Pancreas (tissue), 10 donors: ENCODE results near the gene ZGPAT. TPM values are rescaled to one million over a fixed set of nuclear protein-coding genes. Genes with fewer than 3 reads are reported as not detected.

Source experiments
- ATAC-seq, 4 donors: fragments of 200-7000 bp; cut with Tn5 transposase; one replicate each; pipeline versions ENCODE4 v1.8.0 to v1.9.1; 2020; ENCODE audit warnings: mild to moderate bottlenecking in 4 of 4, moderate library complexity in 4 of 4
- DNase-seq, 6 donors: peaks; one replicate each; pipeline ENCODE4 v3.0.0-alpha.2; 2020
- FAIRE-seq: peaks from 2 replicates; lab custom pipeline; 2012; peaks lifted over from hg19 to GRCh38; lab: Jason Lieb, UNC
- H3K27ac ChIP-seq, 4 donors: fragments of 200-600 bp; sonication (generic); 1 replicate in 3 of 4; 2 replicates in 1 of 4; pipeline versions ENCODE4 v1.5.0 to v1.8.0; 2020
- H3K27me3 ChIP-seq, 4 donors: fragments of 200-600 bp; one replicate each; pipeline ENCODE4 v1.8.0; 2021
- H3K36me3 ChIP-seq, 3 donors: fragments of 200-600 bp; sonication (generic) in 1 of 3; one replicate each; pipeline versions ENCODE4 v1.5.0 to v1.8.0; 2020 to 2021
- H3K4me1 ChIP-seq, 3 donors: fragments of 200-600 bp; one replicate each; pipeline ENCODE4 v1.8.0; 2021
- H3K4me3 ChIP-seq, 4 donors: fragments of 200-600 bp; sonication (generic) in 2 of 4; one replicate each; pipeline versions ENCODE4 v1.5.0 to v1.8.0; 2020 to 2021
- H3K9me3 ChIP-seq, 4 donors: fragments of 200-600 bp; one replicate each; pipeline ENCODE4 v1.8.0; 2021
- CTCF ChIP-seq, 4 donors: fragments of 200-600 bp; sonication (generic) in 3 of 4; IDR thresholded peaks; one replicate each; pipeline versions ENCODE4 v1.5.0 to v1.8.0; 2021; ENCODE audit warnings: antibody characterized with exemption in 4 of 4
- WGBS, 2 donors: extraction: QIAGEN DNeasy Blood & Tissue Kit; methylation state at CpG; one replicate each; pipeline ENCODE4 v1.1.7; 2013; 5-methylcytosine and 5-hydroxymethylcytosine counted together
- intact Hi-C, 3 donors: fragments of 100-400 bp; cut with DNase I; formaldehyde crosslinking; loops; one replicate each; pipeline versions ENCODE4 v1.11.1 to v1.14.2; 2022
- polyA plus RNA-seq, 2 donors: library from polyadenylated mRNA; stranded (reverse); fragments of 200-250 nt; gene quantifications; one replicate each; pipeline ENCODE4 v1.2.3, GENCODE V29; 2013
- total RNA-seq, 6 donors: library from RNA; stranded (reverse); fragmentation: NEBNext Ultra II Directional in 4 of 6; extraction: Animal tissue kit (Norgen Biotek cat#: 25700) in 4 of 6; gene quantifications; one replicate each; pipeline versions ENCODE4 v1.2.1 to v1.2.4, GENCODE V29; 2021 to 2023
- donor health status: healthy with polysubstance abuse.
- donor health status: DM: no; HTN: no; CAD: no; lungs with moderate emphysema.
- donor health status: DM: no; HTN: no; CAD: no.
- donor health status: control.
- donor health status: control.
- donor health status: Bipolar disorder and iron deficiency.
- donor health status: DM: yes; HTN: yes; CAD: no.
- donor health status: DM: no; HTN: no; CAD: no.
- donor health status: DM: no; HTN: no; CAD: no.
- donor health status: DM: yes; HTN: yes; CAD: no.

The ZGPAT gene
- total and polyA plus RNA-seq, 8 donors = 9.3 to 61.6 (median 12.3) TPM

GRCh38 chr20:63765082-63765873 is 57.4 kb downstream of the ZGPAT start:
- FAIRE-seq (no peak), ATAC-seq (no peak), DNase-seq (peak in 1 of 6 donors; percentile 31)
- Histone ChIP-seq H3K27me3 (no peaks in the 10 kb centered on the region), H3K9me3 (no peaks in the 10 kb centered on the region), H3K27ac (no peak overlapping the region), H3K36me3 (no peaks in the 10 kb centered on the region), H3K4me3 (no peak overlapping the region), H3K4me1 (no peaks in the 10 kb centered on the region)
- 82% methylated on average over 16 of the region's 16 CpGs for WGBS, 2 donors
- intact Hi-C loops = no loop called here
- TF ChIP-seq CTCF (IDR thresholded peaks at IDR 0.05) = no peak

DNA sequence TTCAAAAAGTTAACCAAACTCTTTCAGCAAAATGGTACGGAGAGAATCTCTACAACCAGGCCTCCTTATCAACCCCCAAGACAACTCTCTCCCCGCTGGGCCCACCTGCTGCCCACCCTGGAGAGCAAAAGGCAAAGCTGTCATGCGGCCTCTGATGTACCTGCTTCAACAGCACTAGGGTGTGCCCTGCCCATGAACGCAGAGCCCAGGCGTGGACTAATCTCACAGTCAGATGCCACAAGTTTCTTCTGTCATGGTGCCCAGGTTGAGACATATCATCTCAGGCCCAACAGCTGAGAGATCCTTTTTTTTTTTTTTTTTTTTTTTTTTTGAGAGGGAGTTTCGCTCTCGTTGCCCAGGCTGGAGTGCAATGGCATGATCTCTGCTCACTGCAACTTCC is 58.1 kb downstream of the ZGPAT start:
- no peaks in the 10 kb centered on the region for H3K27me3 ChIP-seq
- H3K4me1 ChIP-seq = no peaks in the 10 kb centered on the region
- DNase-seq (peak in 1 of 6 donors; percentile 16), FAIRE-seq (no peak), ATAC-seq (no peak)
- no peaks in the 10 kb centered on the region for H3K36me3 ChIP-seq
- no peak overlapping the region for H3K4me3 ChIP-seq
- no peaks in the 10 kb centered on the region for H3K9me3 ChIP-seq
- no peak for TF ChIP-seq CTCF (IDR thresholded peaks at IDR 0.05)
- H3K27ac ChIP-seq = no peak overlapping the region
- 95% methylated on average over 5 to 7 of the region's 7 CpGs for WGBS, 2 donors
- intact Hi-C loops = no loop called here

- no peak overlapping the region for H3K27ac ChIP-seq
- no peaks in the 10 kb centered on the region for H3K4me1 ChIP-seq
- no peaks in the 10 kb centered on the region for H3K9me3 ChIP-seq
- FAIRE-seq = no peak
- intact Hi-C loops = no loop called here
- ATAC-seq = no peak
- TF ChIP-seq CTCF (IDR thresholded peaks at IDR 0.05) = no peak
- 94% methylated on average over 38 of the region's 38 CpGs for WGBS, 2 donors
- H3K27me3 ChIP-seq = no peaks in the 10 kb centered on the region
- DNase-seq = peak in 1 of 6 donors; percentile 32
- H3K4me3 ChIP-seq = no peak overlapping the region
- H3K36me3 ChIP-seq = no peaks in the 10 kb centered on the region
These were observed 59.0 kb downstream of the ZGPAT start for GRCh38 chr20:63766695-63767426.

- DNase-seq = peak in 1 of 6 donors; percentile 60
- no peak for ATAC-seq
- Histone ChIP-seq H3K27me3 (no peaks in the 10 kb centered on the region), H3K9me3 (no peaks in the 10 kb centered on the region), H3K36me3 (no peaks in the 10 kb centered on the region), H3K4me3 (no peak overlapping the region), H3K4me1 (no peaks in the 10 kb centered on the region), H3K27ac (no peak overlapping the region)
- WGBS, 2 donors = 85 to 87% methylated on average over 17 to 18 of the region's 18 CpGs
- no peak for FAIRE-seq
- no peak for TF ChIP-seq CTCF (IDR thresholded peaks at IDR 0.05)
- intact Hi-C loops = no loop called here
These were observed 59.6 kb downstream of the ZGPAT start for GRCh38 chr20:63767456-63767855.
